ENCODE measurements around the gene ARFIP1. TPM values are rescaled to one million over a fixed set of nuclear protein-coding genes. Genes with fewer than 3 reads are reported as not detected.

Gene ARFIP1
- total RNA-seq, 4 donors from 2014 or later, result 34.3 to 45.1 (median 42.1) TPM

DNA sequence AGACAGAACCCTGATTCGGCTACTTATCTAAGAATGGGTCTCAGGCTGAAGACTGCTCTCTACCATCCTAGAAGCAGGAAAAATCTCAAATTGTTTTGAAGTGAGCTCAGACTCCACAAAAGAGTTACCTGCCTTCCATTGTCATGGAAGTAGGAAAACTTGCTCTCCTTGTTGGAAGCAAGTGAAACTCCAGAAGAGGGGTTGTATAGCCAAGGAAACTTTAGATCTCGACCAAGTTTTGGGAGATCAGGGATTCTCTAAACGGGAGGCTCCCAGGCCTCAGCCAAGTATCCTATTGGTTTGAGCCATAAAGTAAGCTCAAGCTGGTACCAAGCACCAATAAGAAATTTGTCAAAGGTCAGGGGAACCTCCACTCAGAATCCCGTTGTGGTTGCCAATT lies 147.2 kb downstream of the ARFIP1 start:
- WGBS, 2 donors, result 86 to 91% methylated on average over 4 of the region's 4 CpGs
- Histone ChIP-seq H3K27ac (peak overlapping the region; percentile 55 to 81 (median 74)), H3K36me3 (no peaks in the 10 kb centered on the region), H3K9me3 (no peaks in the 10 kb centered on the region), H3K4me3 (replicated peaks in 1 of 3) (no peak overlapping the region), H3K4me1 (peaks cover 26 to 35% of the 10 kb centered on the region in 2 donors), H3K27me3 (no peaks in the 10 kb centered on the region)
- DNase-seq, result no peak
- TF ChIP-seq, protein P1, sequence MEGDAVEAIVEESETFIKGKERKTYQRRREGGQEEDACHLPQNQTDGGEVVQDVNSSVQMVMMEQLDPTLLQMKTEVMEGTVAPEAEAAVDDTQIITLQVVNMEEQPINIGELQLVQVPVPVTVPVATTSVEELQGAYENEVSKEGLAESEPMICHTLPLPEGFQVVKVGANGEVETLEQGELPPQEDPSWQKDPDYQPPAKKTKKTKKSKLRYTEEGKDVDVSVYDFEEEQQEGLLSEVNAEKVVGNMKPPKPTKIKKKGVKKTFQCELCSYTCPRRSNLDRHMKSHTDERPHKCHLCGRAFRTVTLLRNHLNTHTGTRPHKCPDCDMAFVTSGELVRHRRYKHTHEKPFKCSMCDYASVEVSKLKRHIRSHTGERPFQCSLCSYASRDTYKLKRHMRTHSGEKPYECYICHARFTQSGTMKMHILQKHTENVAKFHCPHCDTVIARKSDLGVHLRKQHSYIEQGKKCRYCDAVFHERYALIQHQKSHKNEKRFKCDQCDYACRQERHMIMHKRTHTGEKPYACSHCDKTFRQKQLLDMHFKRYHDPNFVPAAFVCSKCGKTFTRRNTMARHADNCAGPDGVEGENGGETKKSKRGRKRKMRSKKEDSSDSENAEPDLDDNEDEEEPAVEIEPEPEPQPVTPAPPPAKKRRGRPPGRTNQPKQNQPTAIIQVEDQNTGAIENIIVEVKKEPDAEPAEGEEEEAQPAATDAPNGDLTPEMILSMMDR (IDR thresholded peaks at IDR 0.05), result no peak
- no peak for TF ChIP-seq POLR2A (IDR thresholded peaks at IDR 0.05)
- intact Hi-C loops (cut with DNase I), result no loop called here

DNA sequence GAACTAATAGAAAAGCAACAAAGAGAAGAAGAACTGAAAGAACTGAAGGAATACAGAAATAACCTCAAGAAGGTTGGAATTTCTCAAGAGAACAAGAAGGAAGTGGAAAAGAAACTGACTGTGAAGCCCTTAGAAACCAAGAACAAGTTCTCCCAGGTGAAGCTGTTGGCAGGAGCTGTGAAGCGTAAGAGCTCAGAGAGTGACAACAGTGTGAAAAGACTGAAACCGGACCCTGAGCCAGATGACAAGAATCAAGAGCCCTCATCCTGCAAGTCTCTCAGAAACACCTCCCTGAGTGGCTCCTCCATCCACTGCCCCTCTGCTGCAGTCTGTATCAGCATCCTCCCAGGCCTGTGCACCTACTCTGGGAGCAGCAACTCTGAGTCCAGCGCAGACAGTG lies 148.0 kb downstream of the ARFIP1 start:
- DNase-seq, result peak; percentile 80 to 81
- no peak for TF ChIP-seq POLR2A (IDR thresholded peaks at IDR 0.05)
- TF ChIP-seq, protein P1 (IDR thresholded peaks at IDR 0.05), result no peak
- Histone ChIP-seq H3K36me3 (no peaks in the 10 kb centered on the region), H3K4me3 (replicated peaks in 1 of 3) (no peak overlapping the region), H3K4me1 (peaks cover 26 to 35% of the 10 kb centered on the region in 2 donors), H3K27me3 (no peaks in the 10 kb centered on the region), H3K9me3 (no peaks in the 10 kb centered on the region), H3K27ac (peak overlapping the region; percentile 55 to 81 (median 74))
- intact Hi-C loops (cut with DNase I), result no loop called here
- WGBS, 2 donors, result 42 to 54% methylated on average over 3 of the region's 3 CpGs

DNA sequence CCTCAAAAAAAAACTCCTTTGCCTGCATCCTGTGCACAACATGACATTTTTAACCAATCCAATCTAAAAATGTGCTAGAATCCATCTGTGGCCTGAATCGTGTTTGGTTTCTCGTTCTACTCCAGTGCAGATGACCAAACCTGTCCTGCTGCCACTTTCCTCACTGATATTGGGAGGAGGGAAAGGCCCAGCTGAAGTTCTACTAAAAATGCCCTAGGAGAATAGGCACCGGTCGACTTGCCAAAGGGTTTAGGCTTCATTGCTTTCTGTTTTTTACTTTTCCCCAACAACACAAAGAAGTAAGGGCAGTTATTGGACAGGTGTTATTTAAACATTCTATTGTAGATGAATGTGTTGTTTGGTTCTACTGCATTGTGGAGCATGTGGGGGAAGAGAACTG lies 148.5 kb downstream of the ARFIP1 start:
- no peaks in the 10 kb centered on the region for H3K36me3 ChIP-seq
- no peak overlapping the region for H3K4me3 ChIP-seq (replicated peaks in 1 of 3)
- TF ChIP-seq, protein P1 (IDR thresholded peaks at IDR 0.05), result peak in 1 of 6 experiments; percentile 19
- no peak for TF ChIP-seq POLR2A (IDR thresholded peaks at IDR 0.05)
- H3K27me3 ChIP-seq, result no peaks in the 10 kb centered on the region
- peaks cover 26 to 35% of the 10 kb centered on the region in 2 donors for H3K4me1 ChIP-seq
- WGBS, 2 donors, result 37 to 46% methylated on average over 4 of the region's 4 CpGs
- intact Hi-C loops (cut with DNase I), result no loop called here
- peak overlapping the region; percentile 55 to 81 (median 74) for H3K27ac ChIP-seq
- peak; percentile 63 to 70 for DNase-seq
- no peaks in the 10 kb centered on the region for H3K9me3 ChIP-seq

DNA sequence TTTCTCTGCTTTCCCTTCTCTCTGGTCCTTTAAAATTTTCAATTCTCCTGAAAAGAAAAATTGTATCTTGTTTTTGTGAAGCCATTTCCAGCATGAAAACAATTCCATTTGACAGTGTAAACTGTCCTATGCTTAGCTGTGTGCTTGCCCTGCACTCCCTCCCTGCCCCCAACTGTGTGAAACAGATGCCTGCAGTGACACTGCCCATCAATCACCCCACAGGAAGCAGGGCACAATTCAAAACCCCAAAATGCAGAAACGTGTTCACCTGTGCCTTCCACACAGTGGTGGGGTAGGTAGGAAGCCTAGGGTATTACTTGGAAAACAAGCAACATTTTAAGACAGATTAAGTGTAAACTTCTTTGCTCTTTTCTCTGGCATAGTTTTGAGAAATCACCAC lies 150.1 kb downstream of the ARFIP1 start:
- intact Hi-C loops (cut with DNase I), result no loop called here
- Histone ChIP-seq H3K27ac (peak overlapping the region in 2 of 3 donors; percentile 74 to 81), H3K9me3 (no peaks in the 10 kb centered on the region), H3K36me3 (no peaks in the 10 kb centered on the region), H3K4me1 (peaks cover 27 to 36% of the 10 kb centered on the region in 2 donors), H3K4me3 (replicated peaks in 1 of 3) (no peak overlapping the region), H3K27me3 (no peaks in the 10 kb centered on the region)
- no peak for TF ChIP-seq POLR2A (IDR thresholded peaks at IDR 0.05)
- TF ChIP-seq, protein P1 (IDR thresholded peaks at IDR 0.05), result no peak
- no peak for DNase-seq
- 62 to 79% methylated on average over 1 of the region's 1 CpG for WGBS, 2 donors

DNA sequence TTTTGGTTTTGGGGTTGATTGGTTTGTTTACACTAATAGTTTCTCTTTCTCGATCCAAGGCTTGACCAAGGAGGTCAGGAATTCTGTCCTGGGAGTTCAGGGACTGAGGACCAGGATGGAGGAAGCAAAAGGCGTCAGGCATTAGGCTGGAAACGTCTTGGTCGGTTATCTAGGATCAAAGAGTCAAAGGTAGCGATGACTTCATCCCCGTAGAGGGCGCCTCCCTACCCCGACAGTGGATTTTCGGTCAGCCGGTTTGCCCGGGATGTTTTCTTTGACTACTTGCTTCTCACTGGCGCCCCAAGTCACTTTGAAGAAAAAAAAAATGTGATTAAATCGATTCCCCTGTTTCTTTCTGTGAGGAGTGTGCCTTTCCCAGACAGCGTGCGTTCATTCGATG lies 155.4 kb downstream of the ARFIP1 start:
- TF ChIP-seq, protein P1 (IDR thresholded peaks at IDR 0.05), result peak in 1 of 6 experiments; percentile 2
- TF ChIP-seq POLR2A (IDR thresholded peaks at IDR 0.05), result no peak
- intact Hi-C loops (cut with DNase I), result no loop called here
- peak; percentile 63 to 64 for DNase-seq
- Histone ChIP-seq H3K9me3 (no peaks in the 10 kb centered on the region), H3K27ac (peak overlapping the region; percentile 84 to 94 (median 90)), H3K4me3 (replicated peaks in 1 of 3) (peak overlapping the region in 1 of 3 donors; percentile 84), H3K36me3 (no peaks in the 10 kb centered on the region), H3K4me1 (peaks cover 17 to 21% of the 10 kb centered on the region in 2 donors), H3K27me3 (no peaks in the 10 kb centered on the region)
- 33 to 35% methylated on average over 16 of the region's 16 CpGs for WGBS, 2 donors
